Peyer's patch (tissue), 4 donors: ENCODE results near the gene CAGE1. TPM values are rescaled to one million over a fixed set of nuclear protein-coding genes. Genes with fewer than 3 reads are reported as not detected.
"Not testable (repeated sequence)": the region's sequence is repeated elsewhere in the genome, so short reads cannot be mapped to it uniquely, and the experiment has no call there.

Source experiments
- DNase-seq, 3 donors: peaks; one replicate each; pipeline ENCODE4 v3.0.0-alpha.2; 2017 to 2019
- H3K27ac ChIP-seq, 4 donors: fragments of 200-600 bp; sonication (generic); one replicate each; pipeline ENCODE4 v1.5.1; 2016 to 2019
- H3K27me3 ChIP-seq, 2 donors: fragments of 200-600 bp; sonication (generic); one replicate each; pipeline ENCODE4 v1.5.1; 2019
- H3K36me3 ChIP-seq, 3 donors: fragments of 200-600 bp; sonication (generic); one replicate each; pipeline ENCODE4 v1.5.1; 2016 to 2019
- H3K4me1 ChIP-seq, 4 donors: fragments of 200-600 bp; sonication (generic); one replicate each; pipeline ENCODE4 v1.5.1; 2016 to 2019
- H3K4me3 ChIP-seq, 4 donors: fragments of 200-600 bp; sonication (generic); 1 replicate in 3 of 4; 2 replicates in 1 of 4; pipeline ENCODE4 v1.5.1; 2016 to 2019; ENCODE audit warnings: mild to moderate bottlenecking in 1 of 4
- H3K9me3 ChIP-seq, 4 donors: fragments of 200-600 bp; sonication (generic); one replicate each; pipeline ENCODE4 v1.5.1; 2016 to 2019; ENCODE audit warnings: mild to moderate bottlenecking in 1 of 4
- POLR2A ChIP-seq, 2 donors: fragments of 450-650 bp; IDR thresholded peaks; one replicate each; pipeline ENCODE4 v1.5.1; 2017; ENCODE audit warnings: antibody characterized with exemption in 2 of 2, mild to moderate bottlenecking in 2 of 2, moderate library complexity in 2 of 2
- total RNA-seq, 4 donors: library from RNA; depleted of rRNA; stranded (reverse); fragments of >200 nt; gene quantifications; one replicate each; pipeline ENCODE4 v1.1.0, GENCODE V29; 2016
- TF ChIP-seq, protein P1 (sequence below), 6 experiments: fragments of 450-650 bp in 4 of 6; fragments of 200-600 bp in 2 of 6; sonication (generic) in 1 of 6; IDR thresholded peaks; one replicate each; pipeline ENCODE4 v1.5.1; 2017 to 2019; ENCODE audit warnings: antibody characterized with exemption in 6 of 6, mild to moderate bottlenecking in 3 of 6, moderate library complexity in 1 of 6

The CAGE1 gene
- total RNA-seq, 4 donors from 2014 or later = not detected

- Histone ChIP-seq H3K27ac (no peak overlapping the region), H3K9me3 (no peaks in the 10 kb centered on the region), H3K36me3 (no peaks in the 10 kb centered on the region), H3K4me1 (no peaks in the 10 kb centered on the region), H3K27me3 (no peaks in the 10 kb centered on the region), H3K4me3 (no peak overlapping the region)
- TF ChIP-seq POLR2A (IDR thresholded peaks at IDR 0.05) = no peak
- TF ChIP-seq, protein P1, sequence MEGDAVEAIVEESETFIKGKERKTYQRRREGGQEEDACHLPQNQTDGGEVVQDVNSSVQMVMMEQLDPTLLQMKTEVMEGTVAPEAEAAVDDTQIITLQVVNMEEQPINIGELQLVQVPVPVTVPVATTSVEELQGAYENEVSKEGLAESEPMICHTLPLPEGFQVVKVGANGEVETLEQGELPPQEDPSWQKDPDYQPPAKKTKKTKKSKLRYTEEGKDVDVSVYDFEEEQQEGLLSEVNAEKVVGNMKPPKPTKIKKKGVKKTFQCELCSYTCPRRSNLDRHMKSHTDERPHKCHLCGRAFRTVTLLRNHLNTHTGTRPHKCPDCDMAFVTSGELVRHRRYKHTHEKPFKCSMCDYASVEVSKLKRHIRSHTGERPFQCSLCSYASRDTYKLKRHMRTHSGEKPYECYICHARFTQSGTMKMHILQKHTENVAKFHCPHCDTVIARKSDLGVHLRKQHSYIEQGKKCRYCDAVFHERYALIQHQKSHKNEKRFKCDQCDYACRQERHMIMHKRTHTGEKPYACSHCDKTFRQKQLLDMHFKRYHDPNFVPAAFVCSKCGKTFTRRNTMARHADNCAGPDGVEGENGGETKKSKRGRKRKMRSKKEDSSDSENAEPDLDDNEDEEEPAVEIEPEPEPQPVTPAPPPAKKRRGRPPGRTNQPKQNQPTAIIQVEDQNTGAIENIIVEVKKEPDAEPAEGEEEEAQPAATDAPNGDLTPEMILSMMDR (IDR thresholded peaks at IDR 0.05) = no peak
- peak in 2 of 3 donors; percentile 43 to 58 for DNase-seq
Measured at GRCh38 chr6:7324520-7324919, 65.0 kb downstream of the CAGE1 start.

DNA sequence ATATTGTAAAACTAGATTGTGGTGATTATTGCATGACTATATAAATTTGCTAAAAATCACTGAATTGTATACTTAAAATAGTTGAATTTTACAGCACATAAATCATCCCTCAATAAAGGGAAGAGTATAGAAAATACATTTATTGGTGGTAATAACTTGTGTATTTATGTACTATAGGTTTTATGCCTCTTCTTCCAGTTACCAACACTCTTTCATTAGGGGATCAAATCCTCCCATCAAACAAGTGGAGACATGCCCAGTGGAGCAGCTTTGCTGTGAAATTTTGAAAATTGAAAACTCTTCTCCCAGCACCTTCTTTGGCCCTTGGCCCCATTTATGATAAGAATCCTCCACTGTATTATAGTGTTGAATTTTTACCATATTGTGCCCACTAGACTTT lies 66.5 kb downstream of the CAGE1 start:
- no peak overlapping the region for H3K4me3 ChIP-seq
- H3K36me3 ChIP-seq = no peaks in the 10 kb centered on the region
- no peaks in the 10 kb centered on the region for H3K27me3 ChIP-seq
- TF ChIP-seq, protein P1 (IDR thresholded peaks at IDR 0.05) = no peak
- no peak for TF ChIP-seq POLR2A (IDR thresholded peaks at IDR 0.05)
- H3K4me1 ChIP-seq = no peaks in the 10 kb centered on the region
- no peak overlapping the region for H3K27ac ChIP-seq
- H3K9me3 ChIP-seq = no peaks in the 10 kb centered on the region
- no peak for DNase-seq

DNA sequence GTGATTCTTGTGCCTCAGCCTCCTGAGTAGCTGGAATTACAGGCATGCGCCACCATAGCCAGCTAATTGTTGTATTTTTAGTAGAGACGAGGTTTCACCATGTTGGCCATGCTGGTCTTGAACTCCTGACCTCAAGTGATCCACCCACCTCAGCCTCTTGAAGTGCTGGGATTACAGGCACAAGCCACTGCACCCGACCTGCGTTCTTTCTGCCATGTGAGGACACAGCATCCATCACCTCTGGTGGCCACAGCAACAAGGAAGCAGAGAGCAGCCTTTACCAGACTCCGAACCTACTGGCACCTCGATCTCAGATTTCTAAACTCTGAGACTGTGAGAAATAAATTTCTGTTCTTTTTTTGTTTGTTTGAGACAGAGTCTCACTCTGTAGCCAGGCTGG lies 67.7 kb downstream of the CAGE1 start:
- DNase-seq, H3K36me3 ChIP-seq, H3K27me3 ChIP-seq, H3K4me3 ChIP-seq, H3K4me1 ChIP-seq, H3K9me3 ChIP-seq, H3K27ac ChIP-seq: not testable (repeated sequence)

DNA sequence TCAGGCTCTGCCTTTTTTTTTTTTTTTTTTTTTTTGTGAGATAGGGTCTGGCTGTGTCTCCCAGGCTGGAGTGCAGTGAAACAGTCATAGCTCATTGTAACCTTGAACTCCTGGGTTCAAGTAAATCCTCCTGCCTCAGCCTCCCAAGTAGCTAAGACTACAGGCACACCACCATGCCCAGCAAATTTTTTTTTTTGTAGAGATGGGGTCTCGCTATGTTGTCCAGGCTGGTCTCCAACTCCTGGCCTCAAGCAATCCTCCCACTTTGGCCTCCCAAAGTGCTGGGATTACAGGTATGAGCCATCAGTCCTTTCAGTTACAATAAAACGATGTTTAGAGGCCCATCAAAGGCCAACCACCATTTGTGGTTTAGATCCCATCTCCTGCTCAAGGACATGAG lies 70.1 kb downstream of the CAGE1 start:
- not testable (repeated sequence) for H3K9me3 ChIP-seq, H3K36me3 ChIP-seq, H3K4me3 ChIP-seq, H3K4me1 ChIP-seq, H3K27ac ChIP-seq, DNase-seq, H3K27me3 ChIP-seq

- Histone ChIP-seq H3K4me3 (no peak overlapping the region), H3K27me3 (no peaks in the 10 kb centered on the region), H3K27ac (no peak overlapping the region), H3K9me3 (no peaks in the 10 kb centered on the region), H3K4me1 (peaks cover 0 to 6% (median 2%) of the 10 kb centered on the region in 4 donors), H3K36me3 (no peaks in the 10 kb centered on the region)
- no peak for TF ChIP-seq POLR2A (IDR thresholded peaks at IDR 0.05)
- TF ChIP-seq, protein P1 (IDR thresholded peaks at IDR 0.05) = no peak
- no peak for DNase-seq
Measured at GRCh38 chr6:7317538-7317937, 72.0 kb downstream of the CAGE1 start.

DNA sequence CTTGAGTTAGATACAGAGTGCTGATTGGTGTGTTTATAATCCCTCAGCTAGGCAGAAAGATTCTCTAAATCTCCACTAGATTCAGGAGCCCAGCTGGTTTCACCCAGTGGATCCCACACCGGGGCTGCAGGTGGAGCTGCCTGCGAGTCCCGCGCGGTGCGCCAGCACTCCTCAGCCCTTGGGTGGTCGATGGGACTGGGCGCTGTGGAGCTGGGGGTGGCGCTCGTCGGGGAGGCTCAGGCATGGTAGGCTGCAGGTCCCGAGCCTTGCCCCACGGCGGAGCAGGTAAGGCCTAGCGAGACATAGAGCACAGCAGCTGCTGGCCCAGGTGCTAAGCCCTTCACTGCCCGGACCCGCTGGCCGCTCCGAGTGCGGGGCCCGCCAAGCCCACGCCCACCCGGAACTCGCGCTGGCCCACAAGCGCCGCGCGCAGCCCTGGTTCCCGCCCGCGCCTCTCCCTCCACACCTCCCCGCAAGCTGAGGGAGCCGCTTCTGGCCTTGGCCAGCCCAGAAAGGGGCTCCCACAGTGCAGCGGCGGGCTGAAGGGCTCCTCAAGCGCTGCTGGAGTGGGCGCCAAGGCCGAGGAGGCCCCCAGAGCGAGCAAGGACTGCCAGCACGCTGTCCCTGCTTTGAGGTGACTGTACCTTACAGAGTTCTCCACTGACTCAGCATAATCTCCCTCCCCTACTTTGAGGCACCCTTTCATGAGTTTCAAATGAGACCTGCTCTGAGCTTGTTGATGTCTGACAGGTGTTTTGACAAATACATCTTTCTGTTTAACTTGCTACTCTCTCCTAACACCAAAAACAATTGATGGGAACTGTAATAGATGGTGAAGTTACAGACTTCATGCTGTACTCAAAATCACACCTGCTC lies 72.6 kb downstream of the CAGE1 start:
- DNase-seq = no peak
- TF ChIP-seq, protein P1 (IDR thresholded peaks at IDR 0.05) = no peak
- TF ChIP-seq POLR2A (IDR thresholded peaks at IDR 0.05) = no peak
- Histone ChIP-seq H3K27me3 (no peaks in the 10 kb centered on the region), H3K27ac (no peak overlapping the region), H3K4me1 (peaks cover 0 to 9% (median 2%) of the 10 kb centered on the region in 4 donors), H3K9me3 (no peaks in the 10 kb centered on the region), H3K36me3 (no peaks in the 10 kb centered on the region), H3K4me3 (no peak overlapping the region)
